Esophagus squamous epithelium (tissue), 4 donors: Measurements from ENCODE around the gene PKN3.
"Not testable (repeated sequence)": the region's sequence is repeated elsewhere in the genome, so short reads cannot be mapped to it uniquely, and the experiment has no call there.

ENCODE experiments used
- CTCF ChIP-seq, 6 experiments: fragments of 450-650 bp in 4 of 6; fragments of 200-600 bp in 2 of 6; sonication (generic) in 2 of 6; IDR thresholded peaks; one replicate each; pipeline ENCODE4 v1.5.1; 2016 to 2019; ENCODE audit warnings: antibody characterized with exemption in 6 of 6, mild to moderate bottlenecking in 4 of 6, moderate library complexity in 4 of 6
- POLR2A ChIP-seq, 4 donors: fragments of 450-650 bp; IDR thresholded peaks; one replicate each; pipeline ENCODE4 v1.6.1; 2017; ENCODE audit warnings: antibody characterized with exemption in 4 of 4, mild to moderate bottlenecking in 4 of 4, moderate library complexity in 3 of 4

- TF ChIP-seq CTCF, POLR2A (IDR thresholded peaks at IDR 0.05): not testable (repeated sequence)
Observed at GRCh38 chr9:128666481-128666941, 35.8 kb upstream of the PKN3 start.
